HG02938 (cell line): Measurements from ENCODE around the gene COX17.

Source experiments
- ATAC-seq: cut with Tn5 transposase; IDR thresholded peaks from one replicate; pipeline ENCODE4 v1.9.1; 2021; ENCODE audit warnings: mild to moderate bottlenecking, moderate library complexity; ENCODE audit not compliant: unreplicated experiment

COX17 gene

GRCh38 chr3:119625451-119626153 lies 51.6 kb downstream of the COX17 start:
- ATAC-seq = no peak

GRCh38 chr3:119624002-119624720 lies 53.0 kb downstream of the COX17 start:
- no peak for ATAC-seq

DNA sequence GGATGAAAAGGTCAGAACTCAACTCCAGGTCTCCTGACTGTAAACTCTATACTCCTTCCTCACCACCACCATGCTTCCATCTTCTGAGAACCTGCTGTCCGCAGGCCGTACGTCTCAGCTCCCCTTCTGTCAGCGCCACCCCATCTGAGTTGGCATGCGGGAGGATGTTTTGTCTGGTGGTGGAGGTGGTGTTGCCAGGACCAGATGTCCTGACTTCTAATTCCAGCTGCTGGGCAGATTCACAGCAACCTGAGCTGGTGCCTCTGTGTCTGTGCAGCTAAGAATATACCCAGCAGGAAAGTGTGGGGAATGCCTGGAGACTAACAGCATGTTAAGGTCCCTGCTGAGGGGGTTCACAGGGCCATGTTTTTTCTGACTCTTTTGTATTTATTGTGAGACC lies 56.3 kb downstream of the COX17 start:
- ATAC-seq = no peak
